HUES48 (cell line): Measurements from ENCODE around the gene PDE4D.

ENCODE experiments used
- H3K27ac ChIP-seq: one replicate; pipeline ENCODE4 v1.7.0; 2013; ENCODE audit warnings: low read depth, low read length, inconsistent platforms
- H3K27me3 ChIP-seq: 2 replicates; pipeline ENCODE4 v1.6.1; 2013; ENCODE audit warnings: mild to moderate bottlenecking, low read length; ENCODE audit not compliant: control insufficient read depth, insufficient read depth
- H3K36me3 ChIP-seq: 2 replicates; pipeline ENCODE4 v1.6.1; 2013; ENCODE audit warnings: low read length; ENCODE audit not compliant: control insufficient read depth, insufficient read depth
- H3K4me1 ChIP-seq: 2 replicates; pipeline ENCODE4 v1.6.1; 2013; ENCODE audit warnings: mild to moderate bottlenecking, low read length; ENCODE audit not compliant: control insufficient read depth, insufficient read depth
- H3K4me3 ChIP-seq: 2 replicates; pipeline ENCODE4 v1.5.1; 2013; ENCODE audit warnings: mild to moderate bottlenecking, low read depth, low read length
- H3K9ac ChIP-seq: 2 replicates; pipeline ENCODE4 v1.6.1; 2013; ENCODE audit warnings: mild to moderate bottlenecking, low read depth, low read length, moderate library complexity
- H3K9me3 ChIP-seq: 2 replicates; pipeline ENCODE4 v1.6.1; 2013; ENCODE audit warnings: low read length; ENCODE audit not compliant: control insufficient read depth, insufficient read depth

Gene PDE4D

DNA sequence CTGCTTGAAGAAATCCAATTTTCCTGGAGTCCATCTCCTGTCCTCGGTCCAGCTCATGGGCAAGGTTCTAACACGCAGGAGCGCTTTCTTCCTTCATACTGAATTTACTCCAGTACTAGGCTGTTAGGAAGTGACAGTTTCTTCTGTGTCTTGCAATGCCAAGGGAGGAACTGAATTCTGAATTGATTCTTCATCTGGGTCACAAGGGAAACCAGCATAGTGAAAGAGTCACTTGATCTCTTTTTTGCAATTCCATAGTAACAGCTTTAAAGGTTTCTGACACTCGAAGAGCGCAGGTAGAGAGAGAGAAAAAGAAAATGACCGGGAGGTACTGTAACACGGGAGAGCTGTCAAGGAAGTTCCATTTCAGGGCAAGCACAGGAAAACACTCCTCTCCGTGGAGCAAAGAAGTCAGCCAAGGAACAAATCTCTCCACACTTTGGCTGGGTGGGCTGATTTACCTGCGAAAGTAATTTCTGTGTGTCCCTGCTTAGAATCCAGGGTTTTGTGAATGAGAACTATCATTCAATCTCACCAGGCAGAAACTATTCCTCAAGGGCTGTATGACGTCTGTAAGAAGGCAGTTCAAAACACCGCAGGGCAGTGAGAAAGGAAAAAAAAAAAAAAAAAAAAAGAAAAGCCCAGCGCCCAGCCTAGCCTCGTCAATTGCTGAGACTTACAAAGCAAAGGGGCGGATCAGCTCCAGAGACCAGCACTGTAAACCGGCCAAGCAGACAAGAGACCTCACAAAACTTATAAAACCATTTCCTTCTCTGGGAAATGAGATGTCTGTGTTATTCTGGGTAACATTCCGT, 617.8 kb downstream of the PDE4D start:
- H3K4me3 ChIP-seq: peak overlapping the region; percentile 57
- no peak overlapping the region for H3K9ac ChIP-seq

DNA sequence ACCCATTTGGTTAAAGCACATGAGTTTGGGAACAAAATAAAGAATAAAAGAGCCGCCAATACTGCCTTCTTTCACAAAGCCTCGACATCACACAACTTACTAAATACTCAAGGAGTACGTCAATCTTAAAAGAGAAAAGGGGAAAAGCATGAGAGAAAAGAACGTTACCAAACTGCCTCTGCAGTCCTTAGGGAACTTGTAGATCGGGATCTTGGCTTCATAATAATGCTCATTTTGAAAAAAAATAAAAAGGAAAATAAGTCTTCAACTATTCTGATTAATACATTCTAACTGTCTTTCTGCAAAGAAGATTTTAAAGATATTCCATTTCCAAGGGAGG, 618.4 kb downstream of the PDE4D start:
- Histone ChIP-seq H3K4me3 (peak overlapping the region; percentile 57), H3K4me1 (peaks cover 20% of the 10 kb centered on the region), H3K9ac (no peak overlapping the region), H3K9me3 (no peaks in the 10 kb centered on the region), H3K27me3 (no peaks in the 10 kb centered on the region; the same call in 1 of the 2 replicates), H3K27ac (no peak overlapping the region), H3K36me3 (no peaks in the 10 kb centered on the region)

More for the DNA sequence above, 617.8 kb downstream of the PDE4D start:
- peaks cover 20% of the 10 kb centered on the region for H3K4me1 ChIP-seq
- H3K36me3 ChIP-seq: no peaks in the 10 kb centered on the region
- no peaks in the 10 kb centered on the region for H3K9me3 ChIP-seq
- H3K27ac ChIP-seq: peak overlapping the region; percentile 59
- H3K27me3 ChIP-seq: no peaks in the 10 kb centered on the region; the same call in 1 of the 2 replicates

DNA sequence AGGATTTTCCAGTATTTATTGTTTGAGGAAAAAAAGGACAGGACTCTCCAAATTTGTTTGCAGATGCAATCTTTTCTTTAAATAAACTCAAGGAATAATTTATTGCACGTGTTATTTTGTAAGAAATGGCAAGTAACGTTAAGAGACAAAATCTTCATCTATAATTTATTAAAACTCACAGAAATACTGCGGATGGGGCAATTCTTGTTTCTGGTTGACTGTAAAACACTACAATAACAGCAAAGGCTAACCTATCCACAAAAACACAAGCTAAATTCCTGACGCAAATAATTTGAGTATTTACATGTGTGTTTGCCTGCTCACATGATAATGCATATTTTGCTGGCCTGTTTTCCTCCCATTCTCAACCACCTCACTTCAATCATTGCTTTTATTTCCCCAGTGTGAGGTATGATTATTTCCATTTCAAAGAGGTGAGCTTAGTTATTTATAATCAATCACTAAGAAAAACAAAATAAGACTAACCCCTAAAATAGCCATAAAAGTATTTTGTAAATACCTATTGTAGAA, 619.4 kb downstream of the PDE4D start:
- Histone ChIP-seq H3K4me1 (peaks cover 20% of the 10 kb centered on the region), H3K27ac (no peak overlapping the region), H3K9ac (no peak overlapping the region), H3K27me3 (no peaks in the 10 kb centered on the region; the same call in 1 of the 2 replicates), H3K9me3 (no peaks in the 10 kb centered on the region), H3K4me3 (no peak overlapping the region), H3K36me3 (no peaks in the 10 kb centered on the region)

DNA sequence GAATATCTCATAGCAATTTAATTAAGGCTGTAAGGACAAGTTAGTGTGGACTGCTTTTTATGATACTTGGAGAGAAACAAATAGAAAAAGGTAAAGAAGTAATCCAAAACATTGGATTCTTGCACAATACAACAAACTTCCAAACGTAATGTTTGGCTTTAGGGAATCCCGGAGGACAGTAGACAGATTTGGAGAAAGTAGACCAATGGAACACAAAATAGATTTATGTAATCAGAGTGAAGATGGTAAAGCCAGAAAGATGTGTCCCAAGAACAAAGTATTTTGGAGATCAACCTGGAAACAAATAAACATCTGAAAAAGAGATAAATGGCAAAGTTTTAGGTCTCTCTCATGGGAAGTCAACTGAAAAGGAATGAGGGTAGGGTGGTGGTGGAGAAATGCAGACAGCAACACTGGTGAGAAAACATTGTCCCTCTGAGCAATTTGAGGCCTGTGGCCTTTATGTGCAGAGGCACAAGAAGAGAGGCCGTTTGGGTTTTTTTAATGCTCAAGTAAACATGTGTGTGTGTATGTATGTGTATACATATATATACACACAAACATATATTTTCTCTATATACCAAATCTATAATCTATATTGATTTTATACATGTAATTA, 620.6 kb downstream of the PDE4D start:
- Histone ChIP-seq H3K27me3 (no peaks in the 10 kb centered on the region; the same call in 1 of the 2 replicates), H3K36me3 (no peaks in the 10 kb centered on the region), H3K4me1 (peaks cover 20% of the 10 kb centered on the region), H3K4me3 (no peak overlapping the region), H3K27ac (no peak overlapping the region), H3K9ac (no peak overlapping the region), H3K9me3 (no peaks in the 10 kb centered on the region)

DNA sequence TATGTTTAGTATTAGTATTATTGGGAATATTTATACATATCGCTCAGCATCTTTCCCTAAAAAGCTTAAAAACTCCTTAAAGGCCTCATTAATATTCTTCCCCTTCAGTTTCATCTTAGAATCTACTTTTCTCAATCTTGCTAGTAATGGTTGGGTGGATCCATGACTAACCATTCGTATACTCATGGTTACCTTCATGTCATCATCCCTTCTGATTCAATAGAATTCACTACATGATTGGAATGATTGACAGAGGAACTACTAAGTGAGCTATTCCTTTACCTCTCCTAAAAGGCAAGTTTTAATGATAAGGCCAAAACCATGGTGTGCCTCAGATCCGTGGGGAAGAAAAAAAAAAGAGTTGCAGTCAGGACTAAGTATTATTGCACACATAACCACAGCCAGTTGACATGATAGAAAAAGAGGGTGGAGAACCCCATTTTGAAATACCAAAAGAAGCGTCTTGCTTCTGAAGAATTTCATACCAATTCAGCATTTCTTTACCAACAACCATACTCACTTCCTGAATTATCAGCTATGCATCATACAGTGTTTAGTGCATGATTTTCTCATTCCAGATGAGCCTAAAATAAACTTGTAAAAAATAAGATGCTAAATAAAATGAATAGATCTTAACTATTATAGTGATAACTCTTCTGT, 624.6 kb downstream of the PDE4D start:
- Histone ChIP-seq H3K9me3 (no peaks in the 10 kb centered on the region), H3K4me3 (no peak overlapping the region), H3K9ac (no peak overlapping the region), H3K36me3 (no peaks in the 10 kb centered on the region), H3K4me1 (peaks cover 9% of the 10 kb centered on the region), H3K27ac (no peak overlapping the region), H3K27me3 (no peaks in the 10 kb centered on the region)

DNA sequence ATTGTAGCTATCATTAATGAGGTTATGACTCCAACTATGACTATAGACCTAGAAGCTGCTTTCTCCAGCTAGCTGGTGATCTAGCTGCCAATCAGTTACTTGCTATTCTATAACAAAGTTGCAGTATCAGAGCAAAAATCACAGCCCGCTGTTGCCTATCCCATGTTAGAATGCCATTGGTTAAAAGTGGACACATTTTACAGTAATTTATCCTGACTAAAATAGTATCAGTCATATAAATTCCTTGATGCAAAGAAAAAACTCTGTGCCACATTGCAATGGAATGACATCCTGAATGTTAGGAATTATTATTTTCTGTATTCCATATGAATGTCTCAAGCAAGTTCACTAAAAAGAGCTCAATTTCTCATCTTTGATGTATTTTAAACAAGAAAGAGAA, 626.5 kb downstream of the PDE4D start:
- no peaks in the 10 kb centered on the region for H3K27me3 ChIP-seq
- no peaks in the 10 kb centered on the region for H3K36me3 ChIP-seq
- no peak overlapping the region for H3K27ac ChIP-seq
- H3K4me3 ChIP-seq: no peak overlapping the region
- H3K9me3 ChIP-seq: no peaks in the 10 kb centered on the region
- H3K9ac ChIP-seq: no peak overlapping the region
- peaks cover 9% of the 10 kb centered on the region for H3K4me1 ChIP-seq

DNA sequence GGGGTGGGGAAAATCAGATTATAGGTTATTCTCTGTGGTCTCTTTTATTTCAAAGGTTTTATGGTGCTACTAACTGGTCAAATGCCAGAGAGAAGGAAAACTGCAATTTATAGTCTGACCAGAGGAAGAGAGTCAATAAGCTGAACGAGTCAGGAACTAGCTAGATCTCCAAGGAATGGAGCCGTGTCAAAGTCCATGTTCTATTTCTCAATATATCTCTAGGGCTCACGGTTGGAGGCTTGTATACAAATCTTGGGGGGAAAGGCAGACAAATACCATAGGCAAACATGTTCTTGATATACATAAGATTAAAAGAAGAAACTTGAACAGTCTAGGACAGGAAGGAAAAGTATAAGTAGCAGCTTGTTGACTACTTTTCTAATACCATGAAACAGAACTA, 627.1 kb downstream of the PDE4D start:
- H3K4me1 ChIP-seq: peaks cover 9% of the 10 kb centered on the region
- H3K27me3 ChIP-seq: no peaks in the 10 kb centered on the region
- no peak overlapping the region for H3K27ac ChIP-seq
- no peaks in the 10 kb centered on the region for H3K9me3 ChIP-seq
- no peak overlapping the region for H3K9ac ChIP-seq
- H3K4me3 ChIP-seq: no peak overlapping the region
- no peaks in the 10 kb centered on the region for H3K36me3 ChIP-seq

DNA sequence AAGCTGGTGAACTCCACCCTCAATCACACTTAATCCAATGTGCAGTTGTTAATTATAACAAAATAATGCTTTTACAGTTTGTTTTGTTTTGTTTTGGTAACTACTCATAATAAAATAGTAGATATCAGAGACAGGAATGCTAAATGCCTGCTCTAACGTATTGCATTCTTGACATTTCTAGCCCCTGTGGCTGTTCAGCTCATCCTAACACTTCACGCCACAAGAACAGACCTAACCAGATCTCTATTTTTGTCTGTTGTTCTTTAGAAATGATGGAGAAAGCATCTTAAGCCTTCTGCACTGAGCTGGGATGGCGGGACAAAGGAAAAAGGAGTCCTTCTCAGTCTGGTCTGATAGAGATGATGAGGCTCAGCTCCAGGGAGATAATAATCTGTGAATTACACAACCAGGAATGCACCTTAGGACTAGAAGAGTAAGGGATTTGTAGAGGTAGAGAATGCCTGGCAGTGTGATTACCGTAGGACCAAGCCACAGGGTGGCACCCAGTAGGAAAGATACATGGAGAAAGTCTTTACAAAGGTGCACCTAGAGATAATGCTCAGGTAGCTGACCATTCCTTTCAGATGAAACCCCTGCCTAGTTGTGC, 628.8 kb downstream of the PDE4D start:
- H3K4me1 ChIP-seq: peaks cover 9% of the 10 kb centered on the region
- H3K4me3 ChIP-seq: no peak overlapping the region
- no peaks in the 10 kb centered on the region for H3K9me3 ChIP-seq
- H3K27me3 ChIP-seq: no peaks in the 10 kb centered on the region
- no peak overlapping the region for H3K9ac ChIP-seq
- no peak overlapping the region for H3K27ac ChIP-seq
- H3K36me3 ChIP-seq: no peaks in the 10 kb centered on the region

DNA sequence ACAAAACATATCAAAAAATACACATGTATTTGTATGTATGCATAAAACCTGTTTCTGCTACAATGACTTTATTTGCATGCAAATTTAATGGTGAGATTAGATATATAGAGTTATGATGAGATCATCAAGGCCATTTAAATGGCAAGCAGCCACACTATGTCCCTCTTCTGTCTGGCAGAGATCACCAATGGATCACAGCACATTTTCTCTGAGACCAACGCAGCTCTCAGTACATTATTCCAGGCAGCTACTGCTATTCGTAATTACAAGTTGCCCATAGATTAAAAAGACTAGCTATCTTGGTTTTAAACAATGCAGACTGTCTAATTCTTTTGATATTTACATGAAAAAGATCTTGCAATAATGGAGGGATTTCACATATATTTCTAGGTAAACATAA, 629.5 kb downstream of the PDE4D start:
- Histone ChIP-seq H3K4me1 (peaks cover 9% of the 10 kb centered on the region), H3K36me3 (no peaks in the 10 kb centered on the region), H3K4me3 (no peak overlapping the region), H3K27me3 (no peaks in the 10 kb centered on the region), H3K27ac (no peak overlapping the region), H3K9me3 (no peaks in the 10 kb centered on the region), H3K9ac (no peak overlapping the region)

DNA sequence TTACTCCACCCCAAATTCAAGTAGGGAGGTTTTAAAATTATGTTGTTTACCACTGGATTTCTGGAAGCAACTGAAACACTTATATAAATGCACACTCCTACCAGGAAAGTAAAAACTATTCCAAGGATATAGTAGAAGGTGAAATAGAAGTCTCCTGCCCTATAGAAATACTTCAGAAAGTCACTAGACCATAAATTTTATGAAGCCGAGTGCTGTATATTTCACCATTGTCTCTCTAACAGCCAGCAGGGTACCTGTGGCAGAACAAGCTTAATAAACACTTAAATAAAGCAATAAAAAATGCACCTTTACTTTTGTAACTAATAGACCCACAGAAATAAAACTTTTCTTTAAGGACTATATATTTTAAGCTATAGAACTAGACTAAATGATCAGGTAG, 631.6 kb downstream of the PDE4D start:
- H3K4me3 ChIP-seq: no peak overlapping the region
- H3K4me1 ChIP-seq: peaks cover 9% of the 10 kb centered on the region
- H3K9me3 ChIP-seq: no peaks in the 10 kb centered on the region
- no peaks in the 10 kb centered on the region for H3K36me3 ChIP-seq
- no peak overlapping the region for H3K9ac ChIP-seq
- H3K27ac ChIP-seq: no peak overlapping the region
- no peaks in the 10 kb centered on the region for H3K27me3 ChIP-seq
